ENCODE data around the gene NTPCR.

DNA sequence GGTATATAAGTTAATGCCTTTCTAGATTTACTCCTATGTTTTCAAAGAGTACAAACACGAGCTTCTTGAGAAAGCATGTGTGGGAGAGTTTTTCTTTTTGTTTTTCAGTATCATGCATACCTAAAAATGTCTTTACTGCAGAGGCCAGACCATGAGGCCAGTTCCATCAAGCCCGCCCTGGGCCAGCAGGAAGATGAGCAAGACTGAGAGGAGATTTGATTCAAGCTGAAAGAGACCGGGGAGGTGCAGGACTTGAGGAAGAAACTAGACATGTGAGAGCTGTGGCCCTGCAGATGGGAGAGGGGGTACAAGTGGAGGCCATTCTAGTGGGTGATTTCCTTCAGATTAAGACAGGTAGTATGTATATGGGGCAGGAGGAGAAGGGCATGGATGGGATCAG is 33.4 kb upstream of the NTPCR start:
- no peak for TF ChIP-seq GATA3 (IDR thresholded peaks at IDR 0.05; ENCODE audit: low read depth, low read length)
- TF ChIP-seq GATA2 (IDR thresholded peaks at IDR 0.05; ENCODE audit: low read depth, low read length), result no peak
